Natural killer cell (primary cell): ENCODE data around the gene TRNP1. TPM values are rescaled to one million over a fixed set of nuclear protein-coding genes. Genes with fewer than 3 reads are reported as not detected.
A peak's percentile ranks its signal among the peaks of the same experiment; 100 is the strongest.

Source experiments
- ATAC-seq, 3 donors: fragments of 150-1000 bp in 2 of 3; fragments of 200-7000 bp in 1 of 3; cut with Tn5 transposase; 1 replicate in 1 of 3; 2 replicates in 2 of 3; pipeline ENCODE4 v1.10.0; 2021; ENCODE audit warnings: mild to moderate bottlenecking in 2 of 3, moderate library complexity in 2 of 3
- DNase-seq, 2 donors: peaks; one replicate each; pipeline versions ENCODE4 v3.0.0 to v3.0.0-alpha.2; 2013 to 2021; ENCODE audit warnings: mixed read lengths in 1 of 2
- H3K27ac ChIP-seq: one replicate; pipeline ENCODE4 v1.5.1; 2013; ENCODE audit warnings: mild to moderate bottlenecking, low read length
- H3K27me3 ChIP-seq: one replicate; pipeline ENCODE4 v1.6.1; 2013; ENCODE audit warnings: low read length; ENCODE audit not compliant: control insufficient read depth, insufficient read depth
- H3K36me3 ChIP-seq: one replicate; pipeline ENCODE4 v1.6.1; 2013; ENCODE audit warnings: low read length; ENCODE audit not compliant: control insufficient read depth, insufficient read depth
- H3K4me1 ChIP-seq: one replicate; pipeline ENCODE4 v1.6.1; 2013; ENCODE audit warnings: low read length; ENCODE audit not compliant: control insufficient read depth, insufficient read depth
- H3K4me3 ChIP-seq: one replicate; pipeline ENCODE4 v1.5.1; 2013; ENCODE audit warnings: low read length
- H3K9me3 ChIP-seq: one replicate; pipeline ENCODE4 v1.6.1; 2013; ENCODE audit warnings: low read length; ENCODE audit not compliant: control insufficient read depth, insufficient read depth
- H3K27ac Mint-ChIP-seq, 2 donors: one replicate each; pipeline ENCODE4 v1.8.0; 2022; ENCODE audit warnings: mild to moderate bottlenecking in 2 of 2, mixed read lengths in 2 of 2, moderate library complexity in 1 of 2
- H3K27me3 Mint-ChIP-seq, 2 donors: one replicate each; pipeline ENCODE4 v1.8.0; 2022; ENCODE audit warnings: low read depth in 2 of 2, mixed read lengths in 2 of 2
- H3K36me3 Mint-ChIP-seq: one replicate; pipeline ENCODE4 v1.8.0; 2022; ENCODE audit warnings: mixed read lengths
- H3K4me1 Mint-ChIP-seq, 2 donors: one replicate each; pipeline ENCODE4 v1.8.0; 2022; ENCODE audit warnings: mixed read lengths in 2 of 2
- H3K4me3 Mint-ChIP-seq: one replicate; pipeline ENCODE4 v1.8.0; 2022; ENCODE audit warnings: mild to moderate bottlenecking, moderate library complexity, mixed read lengths
- H3K9me3 Mint-ChIP-seq, 2 donors: one replicate each; pipeline ENCODE4 v1.8.0; 2022; ENCODE audit warnings: mixed read lengths in 2 of 2
- CTCF ChIP-seq: fragments of 200-600 bp; IDR thresholded peaks from one replicate; pipeline ENCODE4 v1.8.0; 2022; ENCODE audit warnings: antibody characterized with exemption
- WGBS: methylation state at CpG from one replicate; pipeline ENCODE4 v1.1.7; 2013; ENCODE audit warnings: missing lambda C conversion rate; ENCODE audit not compliant: insufficient coverage; 5-methylcytosine and 5-hydroxymethylcytosine counted together
- intact Hi-C: fragments of 100-400 bp; cut with micrococcal nuclease; formaldehyde crosslinking; loops from one replicate; pipeline ENCODE4 v1.14.2; 2022
- total RNA-seq, 4 donors: library from RNA; stranded (reverse); fragments of 120-200 nt in 1 of 4; gene quantifications; one replicate each; pipeline versions ENCODE4 v1.2.3 to v1.2.4, GENCODE V29; 2013 to 2022

Gene TRNP1
- total RNA-seq: 1 to 10 TPM in 1 of 3 donors, under 1 TPM in 2; 0.18 to 3.0 (median 0.95) TPM
- 0.27 TPM for total RNA-seq (2013)

- ATAC-seq (peak; percentile 64 to 77 (median 69)), DNase-seq (peak; percentile 60 to 85)
- Histone ChIP-seq H3K27me3 (peaks cover 23% of the 10 kb centered on the region), H3K9me3 (no peaks in the 10 kb centered on the region), H3K27ac (no peak within 1 kb of the TSS), H3K4me1 (peaks cover 29% of the 10 kb centered on the region), H3K4me3 (peak within 1 kb of the TSS; percentile 27), H3K36me3 (no peaks in the 10 kb centered on the region)
- TF ChIP-seq CTCF: no peak
- H3K27me3 Mint-ChIP-seq: peaks cover 33 to 49% of the 10 kb centered on the region in 2 donors
- intact Hi-C loops: no loop called here
- H3K9me3 Mint-ChIP-seq: no peaks in the 10 kb centered on the region
- peak within 1 kb of the TSS; percentile 81 for H3K4me3 Mint-ChIP-seq
- no peaks in the 10 kb centered on the region for H3K36me3 Mint-ChIP-seq
- H3K27ac Mint-ChIP-seq: peak within 1 kb of the TSS in 1 of 2 donors; percentile 65
- under 1% methylated on average over 56 of the region's 61 CpGs for WGBS
- H3K4me1 Mint-ChIP-seq: peaks cover 13 to 20% of the 10 kb centered on the region in 2 donors
These were observed at the start of gene TRNP1 for GRCh38 chr1:26993237-26994019. TRNP1 (plus strand) TSS chr1:26993692; CDS start chr1:26993787, 95 bp downstream.

DNA sequence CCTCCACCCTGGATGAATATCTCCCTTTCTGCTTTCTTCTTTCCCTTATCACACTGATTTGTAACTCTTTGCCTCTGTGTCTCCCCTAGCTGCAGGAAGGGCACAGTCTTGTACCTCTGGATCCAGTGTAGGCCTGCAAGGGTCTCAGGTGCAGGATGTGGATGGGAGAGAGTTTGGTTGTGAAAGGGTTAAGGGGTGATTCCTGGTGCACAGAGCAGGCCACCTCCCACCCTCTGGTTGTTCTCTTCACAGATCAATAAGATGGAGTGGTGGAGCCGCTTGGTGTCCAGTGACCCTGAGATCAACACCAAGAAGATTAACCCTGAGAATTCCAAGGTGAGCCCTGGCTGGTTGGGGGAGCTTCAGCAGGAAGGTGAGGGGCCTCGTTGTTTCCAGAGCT, 48.4 kb upstream of the TRNP1 start:
- intact Hi-C loops: no loop called here
- Mint-ChIP-seq H3K27ac (no peak overlapping the region), H3K9me3 (no peaks in the 10 kb centered on the region), H3K4me3 (no peak overlapping the region), H3K36me3 (no peaks in the 10 kb centered on the region), H3K27me3 (no peaks in the 10 kb centered on the region), H3K4me1 (peaks cover 0 to under 1% of the 10 kb centered on the region in 2 donors)
- no peak for TF ChIP-seq CTCF
- Histone ChIP-seq H3K27me3 (no peaks in the 10 kb centered on the region), H3K4me3 (no peak overlapping the region), H3K27ac (no peak overlapping the region), H3K9me3 (no peaks in the 10 kb centered on the region), H3K36me3 (peaks cover 45% of the 10 kb centered on the region), H3K4me1 (no peaks in the 10 kb centered on the region)
- ATAC-seq (no peak), DNase-seq (no peak)
- 98% methylated on average over 2 of the region's 2 CpGs for WGBS

GRCh38 chr1:26945728-26946127, 47.8 kb upstream of the TRNP1 start:
- no peaks in the 10 kb centered on the region for H3K27me3 ChIP-seq
- H3K4me3 ChIP-seq: no peak overlapping the region
- H3K27me3 Mint-ChIP-seq: no peaks in the 10 kb centered on the region
- no peaks in the 10 kb centered on the region for H3K4me1 Mint-ChIP-seq
- H3K27ac ChIP-seq: no peak overlapping the region
- DNase-seq (no peak), ATAC-seq (no peak)
- no peaks in the 10 kb centered on the region for H3K4me1 ChIP-seq
- peaks cover 45% of the 10 kb centered on the region for H3K36me3 ChIP-seq
- intact Hi-C loops: no loop called here
- no peaks in the 10 kb centered on the region for H3K9me3 ChIP-seq
- H3K9me3 Mint-ChIP-seq: no peaks in the 10 kb centered on the region
- no peak for TF ChIP-seq CTCF
- no peaks in the 10 kb centered on the region for H3K36me3 Mint-ChIP-seq
- H3K27ac Mint-ChIP-seq: no peak overlapping the region
- H3K4me3 Mint-ChIP-seq: no peak overlapping the region
- 97% methylated on average over 8 of the region's 8 CpGs for WGBS
